Pancreas (tissue), 10 donors: ENCODE results near the gene EDNRB. TPM values are rescaled to one million over a fixed set of nuclear protein-coding genes. Genes with fewer than 3 reads are reported as not detected.

Source experiments
- ATAC-seq, 4 donors: fragments of 200-7000 bp; cut with Tn5 transposase; one replicate each; pipeline versions ENCODE4 v1.8.0 to v1.9.1; 2020; ENCODE audit warnings: mild to moderate bottlenecking in 4 of 4, moderate library complexity in 4 of 4
- DNase-seq, 6 donors: peaks; one replicate each; pipeline ENCODE4 v3.0.0-alpha.2; 2020
- FAIRE-seq: peaks from 2 replicates; lab custom pipeline; 2012; peaks lifted over from hg19 to GRCh38; lab: Jason Lieb, UNC
- H3K27ac ChIP-seq, 4 donors: fragments of 200-600 bp; sonication (generic); 1 replicate in 3 of 4; 2 replicates in 1 of 4; pipeline versions ENCODE4 v1.5.0 to v1.8.0; 2020
- H3K27me3 ChIP-seq, 4 donors: fragments of 200-600 bp; one replicate each; pipeline ENCODE4 v1.8.0; 2021
- H3K36me3 ChIP-seq, 3 donors: fragments of 200-600 bp; sonication (generic) in 1 of 3; one replicate each; pipeline versions ENCODE4 v1.5.0 to v1.8.0; 2020 to 2021
- H3K4me1 ChIP-seq, 3 donors: fragments of 200-600 bp; one replicate each; pipeline ENCODE4 v1.8.0; 2021
- H3K4me3 ChIP-seq, 4 donors: fragments of 200-600 bp; sonication (generic) in 2 of 4; one replicate each; pipeline versions ENCODE4 v1.5.0 to v1.8.0; 2020 to 2021
- H3K9me3 ChIP-seq, 4 donors: fragments of 200-600 bp; one replicate each; pipeline ENCODE4 v1.8.0; 2021
- WGBS, 2 donors: extraction: QIAGEN DNeasy Blood & Tissue Kit; methylation state at CpG; one replicate each; pipeline ENCODE4 v1.1.7; 2013; 5-methylcytosine and 5-hydroxymethylcytosine counted together
- intact Hi-C, 3 donors: fragments of 100-400 bp; cut with DNase I; formaldehyde crosslinking; loops; one replicate each; pipeline versions ENCODE4 v1.11.1 to v1.14.2; 2022
- polyA plus RNA-seq, 2 donors: library from polyadenylated mRNA; stranded (reverse); fragments of 200-250 nt; gene quantifications; one replicate each; pipeline ENCODE4 v1.2.3, GENCODE V29; 2013
- total RNA-seq, 6 donors: library from RNA; stranded (reverse); fragmentation: NEBNext Ultra II Directional in 4 of 6; extraction: Animal tissue kit (Norgen Biotek cat#: 25700) in 4 of 6; gene quantifications; one replicate each; pipeline versions ENCODE4 v1.2.1 to v1.2.4, GENCODE V29; 2021 to 2023
- TF ChIP-seq, protein P1 (sequence below), 4 donors: fragments of 200-600 bp; sonication (generic) in 3 of 4; IDR thresholded peaks; one replicate each; pipeline versions ENCODE4 v1.5.0 to v1.8.0; 2021; ENCODE audit warnings: antibody characterized with exemption in 4 of 4
- donor health status: healthy with polysubstance abuse.
- donor health status: DM: no; HTN: no; CAD: no; lungs with moderate emphysema.
- donor health status: DM: no; HTN: no; CAD: no.
- donor health status: control.
- donor health status: control.
- donor health status: Bipolar disorder and iron deficiency.
- donor health status: DM: yes; HTN: yes; CAD: no.
- donor health status: DM: no; HTN: no; CAD: no.
- donor health status: DM: no; HTN: no; CAD: no.
- donor health status: DM: yes; HTN: yes; CAD: no.

The EDNRB gene
- total and polyA plus RNA-seq, 8 donors = 2.0 to 12.2 (median 5.7) TPM

DNA sequence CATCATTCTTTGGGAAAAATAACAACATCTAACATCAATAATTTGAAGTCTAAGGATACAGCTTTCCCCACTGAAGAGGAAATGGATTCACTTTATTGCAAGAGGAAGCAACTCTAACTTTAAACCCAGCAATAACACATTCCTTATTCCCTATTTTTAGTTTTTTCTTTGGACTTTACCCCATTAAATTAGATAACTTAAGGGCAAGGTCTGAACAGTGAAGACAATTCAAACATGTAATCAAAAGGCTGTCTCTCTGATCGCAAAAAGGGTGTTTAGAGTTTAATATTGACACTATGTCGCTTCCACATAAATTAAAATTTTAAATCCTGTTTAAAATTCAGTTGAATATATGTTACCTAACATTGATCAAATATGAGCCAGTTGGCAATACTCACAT, 10.1 kb downstream of the EDNRB start:
- FAIRE-seq (no peak), ATAC-seq (no peak), DNase-seq (no peak)
- WGBS, 2 donors = 55 to 67% methylated on average over 2 of the region's 2 CpGs
- no peaks in the 10 kb centered on the region for H3K36me3 ChIP-seq
- no peak overlapping the region for H3K27ac ChIP-seq
- intact Hi-C loops = no loop called here
- TF ChIP-seq, protein P1, sequence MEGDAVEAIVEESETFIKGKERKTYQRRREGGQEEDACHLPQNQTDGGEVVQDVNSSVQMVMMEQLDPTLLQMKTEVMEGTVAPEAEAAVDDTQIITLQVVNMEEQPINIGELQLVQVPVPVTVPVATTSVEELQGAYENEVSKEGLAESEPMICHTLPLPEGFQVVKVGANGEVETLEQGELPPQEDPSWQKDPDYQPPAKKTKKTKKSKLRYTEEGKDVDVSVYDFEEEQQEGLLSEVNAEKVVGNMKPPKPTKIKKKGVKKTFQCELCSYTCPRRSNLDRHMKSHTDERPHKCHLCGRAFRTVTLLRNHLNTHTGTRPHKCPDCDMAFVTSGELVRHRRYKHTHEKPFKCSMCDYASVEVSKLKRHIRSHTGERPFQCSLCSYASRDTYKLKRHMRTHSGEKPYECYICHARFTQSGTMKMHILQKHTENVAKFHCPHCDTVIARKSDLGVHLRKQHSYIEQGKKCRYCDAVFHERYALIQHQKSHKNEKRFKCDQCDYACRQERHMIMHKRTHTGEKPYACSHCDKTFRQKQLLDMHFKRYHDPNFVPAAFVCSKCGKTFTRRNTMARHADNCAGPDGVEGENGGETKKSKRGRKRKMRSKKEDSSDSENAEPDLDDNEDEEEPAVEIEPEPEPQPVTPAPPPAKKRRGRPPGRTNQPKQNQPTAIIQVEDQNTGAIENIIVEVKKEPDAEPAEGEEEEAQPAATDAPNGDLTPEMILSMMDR (IDR thresholded peaks at IDR 0.05) = no peak
- no peaks in the 10 kb centered on the region for H3K9me3 ChIP-seq
- no peaks in the 10 kb centered on the region for H3K27me3 ChIP-seq
- H3K4me1 ChIP-seq = no peaks in the 10 kb centered on the region
- no peak overlapping the region for H3K4me3 ChIP-seq

DNA sequence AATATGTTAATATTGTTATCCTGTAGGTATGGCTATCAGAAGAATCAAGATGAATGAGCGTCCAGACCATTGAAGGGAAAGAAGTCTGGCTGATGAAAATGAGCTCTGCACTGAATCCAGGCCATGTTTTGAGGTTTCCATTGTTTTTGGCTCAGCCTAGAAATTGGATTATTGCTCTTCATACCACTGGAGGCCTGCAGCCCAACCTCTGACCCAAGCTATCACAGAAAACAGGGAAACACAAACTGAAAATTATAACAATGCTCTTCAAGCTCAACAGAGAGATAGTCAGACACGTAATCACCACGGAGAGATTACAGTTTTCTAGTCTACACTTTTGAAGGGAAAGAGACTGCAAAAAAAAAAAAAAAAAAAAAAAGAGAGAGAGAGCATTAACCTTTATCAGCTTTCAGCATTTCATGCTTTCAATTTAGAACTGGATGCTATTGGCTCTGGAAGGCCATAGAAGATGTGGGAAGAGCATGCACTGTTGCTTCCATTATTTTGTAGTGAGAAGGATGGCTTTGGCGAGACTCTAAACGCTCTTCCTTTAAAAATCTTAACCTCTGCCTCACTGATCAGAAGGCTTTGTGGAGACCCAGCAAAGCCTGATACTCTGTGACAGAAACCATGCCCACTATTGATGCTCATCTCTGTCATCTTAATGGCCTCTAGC, 10.8 kb downstream of the EDNRB start:
- FAIRE-seq = no peak

DNA sequence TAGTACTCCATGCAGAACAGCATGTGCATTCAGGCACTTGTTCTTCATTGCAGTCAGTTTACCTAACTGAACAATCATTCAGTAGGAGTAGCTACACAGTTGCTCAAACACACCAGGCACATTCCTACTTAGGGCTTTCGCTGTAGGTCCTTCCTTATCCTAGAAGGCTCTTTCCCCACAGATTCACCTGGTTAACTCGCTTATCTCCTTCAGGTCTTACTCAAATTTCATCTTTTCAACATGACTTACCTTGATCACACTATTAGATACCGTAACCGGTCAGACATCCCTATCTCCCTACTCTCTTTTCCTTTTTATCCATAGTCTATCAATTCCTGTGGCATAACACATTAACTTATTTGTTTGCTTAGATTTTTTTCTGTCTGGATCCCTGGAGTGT, 14.6 kb downstream of the EDNRB start:
- DNase-seq = no peak
- Histone ChIP-seq H3K9me3 (no peaks in the 10 kb centered on the region), H3K4me3 (no peak overlapping the region), H3K4me1 (no peaks in the 10 kb centered on the region), H3K36me3 (no peaks in the 10 kb centered on the region), H3K27ac (no peak overlapping the region), H3K27me3 (no peaks in the 10 kb centered on the region)
- ATAC-seq = no peak
- no peak for FAIRE-seq
- 68 to 78% methylated on average over 4 of the region's 4 CpGs for WGBS, 2 donors
- intact Hi-C loops = no loop called here
- TF ChIP-seq, protein P1 (IDR thresholded peaks at IDR 0.05) = no peak

More for the DNA sequence above, 10.8 kb downstream of the EDNRB start:
- no peaks in the 10 kb centered on the region for H3K9me3 ChIP-seq
- H3K4me3 ChIP-seq = no peak overlapping the region
- TF ChIP-seq, protein P1 (IDR thresholded peaks at IDR 0.05) = no peak
- H3K4me1 ChIP-seq = no peaks in the 10 kb centered on the region
- WGBS, 2 donors = 70 to 76% methylated on average over 5 of the region's 5 CpGs
- DNase-seq = no peak
- H3K27me3 ChIP-seq = no peaks in the 10 kb centered on the region
- H3K27ac ChIP-seq = no peak overlapping the region
- ATAC-seq = no peak
- no peaks in the 10 kb centered on the region for H3K36me3 ChIP-seq
- intact Hi-C loops = no loop called here

DNA sequence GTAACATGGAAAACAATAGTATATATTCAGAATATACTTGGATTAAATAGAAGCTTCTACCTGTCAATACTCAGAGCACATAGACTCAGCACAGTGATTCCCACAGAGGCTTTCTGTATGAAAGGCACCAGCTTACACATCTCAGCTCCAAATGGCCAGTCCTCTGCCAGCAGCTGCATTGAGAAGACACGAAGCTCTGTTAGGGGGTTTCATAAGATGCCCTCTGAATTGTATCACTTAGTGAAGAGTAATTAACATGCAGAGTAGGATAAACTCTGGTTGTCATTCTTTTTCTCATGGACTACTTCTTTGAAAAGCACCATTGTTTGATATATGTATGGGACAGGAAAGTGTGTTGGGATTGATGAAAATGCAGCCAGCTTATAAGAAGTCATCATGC, 15.2 kb downstream of the EDNRB start:
- ATAC-seq = no peak
- no peak for FAIRE-seq
- TF ChIP-seq, protein P1 (IDR thresholded peaks at IDR 0.05) = no peak
- no peak overlapping the region for H3K4me3 ChIP-seq
- WGBS, 2 donors = 41 to 67% methylated on average over 1 of the region's 1 CpG
- intact Hi-C loops = no loop called here
- no peak for DNase-seq
- no peaks in the 10 kb centered on the region for H3K9me3 ChIP-seq
- H3K27ac ChIP-seq = no peak overlapping the region
- H3K27me3 ChIP-seq = no peaks in the 10 kb centered on the region
- no peaks in the 10 kb centered on the region for H3K36me3 ChIP-seq
- H3K4me1 ChIP-seq = no peaks in the 10 kb centered on the region

DNA sequence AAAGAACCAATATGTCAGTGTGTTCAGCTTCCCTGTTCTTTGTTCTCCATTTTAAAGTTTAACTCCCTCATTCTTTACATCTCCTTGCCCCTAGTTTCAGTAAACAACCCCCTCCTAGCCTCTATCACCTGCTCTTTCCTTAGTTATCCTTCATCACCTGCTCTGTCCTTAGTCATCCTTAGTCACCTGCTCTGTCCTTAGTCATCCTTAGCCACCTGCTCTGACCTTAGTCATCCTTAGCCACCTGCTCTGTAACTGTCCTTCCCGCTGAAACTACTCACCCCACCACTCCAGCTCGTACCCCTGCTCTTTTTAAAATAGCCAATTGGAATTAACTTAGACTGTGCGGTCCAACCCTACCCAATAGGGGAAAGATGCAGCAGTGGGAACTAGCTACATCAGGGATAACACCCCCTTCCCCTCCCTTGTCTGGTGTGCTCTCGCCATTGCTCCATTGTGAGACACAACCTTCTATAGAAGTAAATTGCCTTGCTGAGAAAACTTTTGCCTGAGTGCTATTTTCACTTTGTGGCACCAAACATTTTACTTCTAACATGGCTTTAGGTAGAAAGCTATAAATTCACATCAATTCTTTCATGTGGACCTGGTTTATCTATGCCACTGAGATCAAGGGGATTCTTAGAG, 16.2 kb downstream of the EDNRB start:
- Histone ChIP-seq H3K9me3 (no peaks in the 10 kb centered on the region), H3K27ac (no peak overlapping the region), H3K4me3 (no peak overlapping the region), H3K36me3 (no peaks in the 10 kb centered on the region), H3K27me3 (no peaks in the 10 kb centered on the region), H3K4me1 (no peaks in the 10 kb centered on the region)
- intact Hi-C loops = no loop called here
- no peak for FAIRE-seq
- no peak for ATAC-seq
- DNase-seq = no peak
- TF ChIP-seq, protein P1 (IDR thresholded peaks at IDR 0.05) = no peak
- 69 to 84% methylated on average over 4 of the region's 4 CpGs for WGBS, 2 donors
